DOHH2 (cell line): Measurements from ENCODE around the gene PTCD3.

Source experiments
- H3F3A ChIP-seq: fragments of 200-600 bp; sonication (generic), shearing (Covaris generic); 2 replicates; pipeline ENCODE4 v1.6.0; 2016; ENCODE audit warnings: antibody characterized with exemption, mild to moderate bottlenecking; ENCODE audit not compliant: control insufficient read depth, insufficient read depth
- H3K27ac ChIP-seq: fragments of 200-600 bp; sonication (generic); 2 replicates; pipeline ENCODE4 v1.5.1; 2014; ENCODE audit warnings: low read depth, mild to moderate bottlenecking, low read length, moderate library complexity
- H3K27me3 ChIP-seq: fragments of 200-600 bp; sonication (generic); 2 replicates; pipeline ENCODE4 v1.6.1; 2014; ENCODE audit warnings: mild to moderate bottlenecking, low read length, mixed read lengths; ENCODE audit not compliant: control insufficient read depth
- H3K36me3 ChIP-seq: fragments of 200-600 bp; sonication (generic); 2 replicates; pipeline ENCODE4 v1.6.1; 2014; ENCODE audit warnings: mild to moderate bottlenecking, low read length, moderate library complexity, mixed read lengths; ENCODE audit not compliant: control insufficient read depth
- H3K4me1 ChIP-seq: fragments of 200-600 bp; sonication (generic); 2 replicates; pipeline ENCODE4 v1.6.1; 2014; ENCODE audit warnings: mild to moderate bottlenecking, low read length, mixed read lengths; ENCODE audit not compliant: control insufficient read depth
- H3K4me2 ChIP-seq: fragments of 200-600 bp; sonication (generic); 2 replicates; pipeline ENCODE4 v1.6.0; 2014; ENCODE audit warnings: mild to moderate bottlenecking, low read length, moderate library complexity
- H3K4me3 ChIP-seq: fragments of 200-600 bp; sonication (generic); 2 replicates; pipeline ENCODE4 v1.5.1; 2014; ENCODE audit warnings: mild to moderate bottlenecking, low read length, mixed read lengths
- H3K79me2 ChIP-seq: fragments of 200-600 bp; sonication (generic); 2 replicates; pipeline ENCODE4 v1.6.1; 2014; ENCODE audit warnings: mild to moderate bottlenecking, low read length, mixed read lengths; ENCODE audit not compliant: control insufficient read depth
- H3K9me2 ChIP-seq: fragments of 200-600 bp; sonication (generic); replicated peaks from 2 replicates; pipeline ENCODE4 v1.6.1; 2014; ENCODE audit warnings: mild to moderate bottlenecking, low read length, mixed read lengths; ENCODE audit not compliant: control insufficient read depth
- H3K9me3 ChIP-seq: fragments of 200-600 bp; sonication (generic); 2 replicates; pipeline ENCODE4 v1.6.1; 2014; ENCODE audit warnings: antibody characterized with exemption, low read length, mixed read lengths; ENCODE audit not compliant: control insufficient read depth, insufficient read depth
- H4K20me1 ChIP-seq: fragments of 200-600 bp; sonication (generic); 2 replicates; pipeline ENCODE4 v1.6.0; 2014; ENCODE audit warnings: low read depth, mild to moderate bottlenecking, antibody characterized with exemption, low read length, moderate library complexity; ENCODE audit not compliant: control insufficient read depth, insufficient read depth
- EZH2phosphoT487 ChIP-seq: fragments of 200-600 bp; sonication (generic); IDR thresholded peaks from 2 replicates; pipeline ENCODE4 v1.6.1; 2017; ENCODE audit warnings: borderline replicate concordance, mild to moderate bottlenecking, antibody characterized with exemption, low read length, moderate library complexity, mixed read lengths
- TF ChIP-seq, protein P1 (sequence below): fragments of 200-600 bp; sonication (generic); IDR thresholded peaks from one replicate; pipeline ENCODE4 v1.5.1; 2014; ENCODE audit warnings: antibody characterized with exemption, mild to moderate bottlenecking, low read depth, low read length; ENCODE audit not compliant: poor library complexity, severe bottlenecking

The PTCD3 gene

DNA sequence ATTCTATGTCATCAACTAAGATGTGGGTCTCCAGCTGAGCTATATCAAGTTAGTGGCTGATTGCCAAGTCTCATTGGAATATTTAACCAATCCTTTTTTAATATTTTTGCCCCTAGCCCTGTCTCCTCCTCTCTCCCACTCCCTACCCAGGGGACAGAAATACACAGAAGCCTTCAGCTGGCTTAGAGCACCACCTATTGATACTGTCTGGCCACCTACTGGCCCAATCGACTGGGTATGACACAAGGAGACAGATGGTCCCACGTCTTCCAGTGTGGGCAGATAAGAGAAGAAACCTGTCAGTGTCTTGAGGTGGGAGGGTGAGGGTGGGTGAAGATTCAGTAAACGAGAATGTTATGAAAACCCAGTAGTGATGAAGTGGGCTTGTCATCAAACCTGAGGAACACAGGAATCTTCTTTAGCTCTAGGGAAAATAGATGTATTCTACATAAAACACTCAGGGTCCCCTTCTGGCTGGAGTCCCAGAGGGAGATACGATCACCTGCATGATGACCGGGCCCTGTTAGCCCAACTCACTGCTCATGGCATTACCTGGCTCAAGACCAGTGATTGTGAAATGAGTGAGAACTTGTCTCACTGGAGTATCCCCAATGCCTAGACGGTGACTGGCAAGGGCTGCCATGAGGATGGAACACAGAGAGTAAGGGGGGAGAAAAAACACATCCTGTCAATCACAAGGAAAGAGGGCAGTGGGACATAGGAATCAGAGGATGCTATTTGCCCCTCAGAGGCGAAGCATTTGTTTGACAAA is 27.1 kb upstream of the PTCD3 start:
- no peaks in the 10 kb centered on the region for H4K20me1 ChIP-seq
- 0 out of 2 replicates have a peak, but pooled peaks cover 4% of the 10 kb centered on the region for H3F3A ChIP-seq
- H3K36me3 ChIP-seq: peaks cover 84% of the 10 kb centered on the region
- no peak overlapping the region for H3K27ac ChIP-seq
- H3K4me3 ChIP-seq: no peak overlapping the region
- H3K4me2 ChIP-seq: no peak overlapping the region
- no peaks in the 10 kb centered on the region for H3K79me2 ChIP-seq
- peaks cover 12% of the 10 kb centered on the region for H3K4me1 ChIP-seq
- H3K9me2 ChIP-seq: no peaks in the 10 kb centered on the region
- no peak for TF ChIP-seq EZH2phosphoT487
- TF ChIP-seq, protein P1, sequence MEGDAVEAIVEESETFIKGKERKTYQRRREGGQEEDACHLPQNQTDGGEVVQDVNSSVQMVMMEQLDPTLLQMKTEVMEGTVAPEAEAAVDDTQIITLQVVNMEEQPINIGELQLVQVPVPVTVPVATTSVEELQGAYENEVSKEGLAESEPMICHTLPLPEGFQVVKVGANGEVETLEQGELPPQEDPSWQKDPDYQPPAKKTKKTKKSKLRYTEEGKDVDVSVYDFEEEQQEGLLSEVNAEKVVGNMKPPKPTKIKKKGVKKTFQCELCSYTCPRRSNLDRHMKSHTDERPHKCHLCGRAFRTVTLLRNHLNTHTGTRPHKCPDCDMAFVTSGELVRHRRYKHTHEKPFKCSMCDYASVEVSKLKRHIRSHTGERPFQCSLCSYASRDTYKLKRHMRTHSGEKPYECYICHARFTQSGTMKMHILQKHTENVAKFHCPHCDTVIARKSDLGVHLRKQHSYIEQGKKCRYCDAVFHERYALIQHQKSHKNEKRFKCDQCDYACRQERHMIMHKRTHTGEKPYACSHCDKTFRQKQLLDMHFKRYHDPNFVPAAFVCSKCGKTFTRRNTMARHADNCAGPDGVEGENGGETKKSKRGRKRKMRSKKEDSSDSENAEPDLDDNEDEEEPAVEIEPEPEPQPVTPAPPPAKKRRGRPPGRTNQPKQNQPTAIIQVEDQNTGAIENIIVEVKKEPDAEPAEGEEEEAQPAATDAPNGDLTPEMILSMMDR: no peak
- H3K9me3 ChIP-seq: no peaks in the 10 kb centered on the region
- no peaks in the 10 kb centered on the region for H3K27me3 ChIP-seq

GRCh38 chr2:86079981-86080911 is 25.8 kb upstream of the PTCD3 start:
- Histone ChIP-seq H3K36me3 (peaks cover 74% of the 10 kb centered on the region), H3K4me3 (no peak overlapping the region), H3K27me3 (no peaks in the 10 kb centered on the region), H3F3A (0 out of 2 replicates have a peak, but pooled peaks cover 4% of the 10 kb centered on the region), H4K20me1 (no peaks in the 10 kb centered on the region), H3K9me3 (no peaks in the 10 kb centered on the region), H3K9me2 (no peaks in the 10 kb centered on the region), H3K27ac (no peak overlapping the region), H3K4me2 (no peak overlapping the region), H3K4me1 (peaks cover 12% of the 10 kb centered on the region), H3K79me2 (no peaks in the 10 kb centered on the region)
- TF ChIP-seq, protein P1: peak; percentile 94
- TF ChIP-seq EZH2phosphoT487: no peak

DNA sequence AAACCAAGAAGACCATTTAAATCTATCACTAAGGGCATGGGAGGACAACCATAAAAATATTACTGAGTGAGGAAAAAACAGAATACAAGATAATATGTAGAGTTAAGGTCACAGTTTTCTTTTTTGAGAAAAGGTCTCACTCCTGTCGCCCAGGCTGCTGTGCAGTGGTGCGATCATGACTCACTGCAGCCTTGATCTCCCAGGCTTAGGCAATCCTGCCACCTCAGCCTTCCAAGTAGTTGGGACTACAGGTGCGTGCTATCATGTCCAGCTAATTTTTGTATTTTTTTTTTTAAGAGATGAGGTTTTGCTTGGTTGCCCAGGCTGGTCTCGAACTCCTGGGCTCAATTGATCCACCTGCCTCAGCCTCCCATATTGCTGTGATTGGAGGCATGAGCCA is 24.3 kb upstream of the PTCD3 start:
- Histone ChIP-seq H3K27me3 (no peaks in the 10 kb centered on the region), H3K36me3 (peaks cover 75% of the 10 kb centered on the region), H3K27ac (no peak overlapping the region), H3K9me2 (no peaks in the 10 kb centered on the region), H4K20me1 (no peaks in the 10 kb centered on the region), H3K4me3 (no peak overlapping the region), H3K9me3 (no peaks in the 10 kb centered on the region), H3F3A (0 out of 2 replicates have a peak, but pooled peaks cover 4% of the 10 kb centered on the region), H3K79me2 (no peaks in the 10 kb centered on the region), H3K4me1 (peaks cover 12% of the 10 kb centered on the region), H3K4me2 (no peak overlapping the region)
- TF ChIP-seq, protein P1: no peak
- TF ChIP-seq EZH2phosphoT487: no peak
